Stomach smooth muscle (tissue), 2 donors: ENCODE results near the gene NAA10.

Experiments
- H3K27ac ChIP-seq: one replicate; pipeline ENCODE4 v1.7.0; 2013; ENCODE audit warnings: mild to moderate bottlenecking, low read length, inconsistent platforms
- H3K27me3 ChIP-seq, 2 donors: one replicate each; pipeline ENCODE4 v1.7.0; 2013; ENCODE audit warnings: low read length in 2 of 2; ENCODE audit not compliant: insufficient read depth in 2 of 2, control insufficient read depth in 1 of 2
- H3K36me3 ChIP-seq, 2 donors: one replicate each; pipeline ENCODE4 v1.7.0; 2013; ENCODE audit warnings: low read length in 2 of 2; ENCODE audit not compliant: control insufficient read depth in 2 of 2, insufficient read depth in 2 of 2
- H3K4me1 ChIP-seq: one replicate; pipeline ENCODE4 v1.7.0; 2013; ENCODE audit warnings: low read length; ENCODE audit not compliant: control insufficient read depth, insufficient read depth
- H3K4me3 ChIP-seq, 2 donors: one replicate each; pipeline ENCODE4 v1.7.0; 2013; ENCODE audit warnings: low read length in 2 of 2
- H3K9ac ChIP-seq, 2 donors: one replicate each; pipeline ENCODE4 v1.7.0; 2013; ENCODE audit warnings: low read length in 2 of 2, mild to moderate bottlenecking in 1 of 2
- H3K9me3 ChIP-seq, 2 donors: one replicate each; pipeline ENCODE4 v1.7.0; 2013; ENCODE audit warnings: low read length in 2 of 2; ENCODE audit not compliant: control insufficient read depth in 2 of 2
- donor health status: healthy.
- donor health status: Pancreatic carcinoma.

NAA10 gene

DNA sequence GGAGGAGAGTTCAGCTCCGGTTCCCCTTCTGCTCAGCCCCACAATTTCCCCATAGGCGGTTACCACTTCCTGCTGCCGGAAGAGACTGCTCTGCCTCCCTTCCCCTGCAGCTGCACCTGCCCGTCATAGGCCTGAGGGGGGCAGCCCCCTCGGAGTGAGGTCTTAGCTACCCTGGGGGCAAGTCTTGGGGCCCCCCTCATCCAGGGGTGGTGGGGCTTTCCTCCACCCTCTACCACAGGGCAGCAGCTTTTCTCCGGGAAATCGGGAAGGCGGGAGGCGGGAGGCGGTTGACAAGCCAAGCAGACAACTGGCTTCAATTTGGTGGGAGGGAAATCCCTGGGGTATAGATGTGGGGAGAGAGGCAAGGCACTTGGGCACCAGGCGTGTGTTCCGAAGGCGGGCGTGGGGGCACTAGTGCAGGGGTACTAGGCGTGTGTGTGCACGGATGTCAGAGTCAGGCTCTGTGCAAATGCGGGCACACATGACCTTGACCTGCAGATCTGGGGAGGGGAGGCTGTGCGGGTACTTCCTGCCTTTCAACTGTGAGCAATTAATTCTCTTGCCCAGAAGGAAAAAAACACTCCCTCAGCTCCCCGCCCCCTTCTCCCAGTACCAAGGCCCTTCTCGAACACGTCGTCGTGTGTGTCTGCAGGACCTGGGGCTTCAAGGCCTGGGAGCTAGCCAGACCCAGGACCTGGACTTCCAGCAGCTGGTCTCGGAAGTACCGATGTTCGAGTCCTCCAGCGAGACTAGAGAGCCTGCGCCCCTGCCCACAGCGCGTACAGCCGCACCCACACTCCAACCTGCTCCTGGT lies 7.8 kb downstream of the NAA10 start:
- H3K9ac ChIP-seq, result peak overlapping the region; percentile 85 to 87
- peaks cover 50% of the 10 kb centered on the region for H3K4me1 ChIP-seq

DNA sequence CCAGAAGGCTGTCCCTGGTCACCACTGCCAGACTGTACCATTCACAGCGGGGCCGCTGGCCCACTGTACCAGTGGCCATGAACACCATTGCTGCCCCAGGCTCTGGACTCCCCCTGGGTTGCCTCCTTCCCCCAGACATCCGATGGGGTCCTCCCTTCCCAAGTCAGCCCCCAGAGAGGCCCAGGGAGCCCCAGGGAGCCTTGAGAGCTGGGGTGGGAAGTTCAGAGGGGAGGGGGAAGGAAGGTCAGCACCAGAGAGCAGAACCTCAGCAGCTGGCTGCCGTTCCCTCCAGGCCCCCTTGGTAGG lies 8.3 kb downstream of the NAA10 start:
- no peaks in the 10 kb centered on the region for H3K9me3 ChIP-seq
- H3K27ac ChIP-seq, result peak overlapping the region; percentile 95
- H3K36me3 ChIP-seq, result peaks cover 4 to 8% of the 10 kb centered on the region in 2 donors
- H3K9ac ChIP-seq, result peak overlapping the region in 1 of 2 donors; percentile 29
- H3K4me1 ChIP-seq, result peaks cover 54% of the 10 kb centered on the region
- H3K4me3 ChIP-seq, result peak overlapping the region in 1 of 2 donors; percentile 79
- peaks cover 0 to 7% of the 10 kb centered on the region in 2 donors for H3K27me3 ChIP-seq

More for the DNA sequence above, 7.8 kb downstream of the NAA10 start:
- peaks cover 6 to 10% of the 10 kb centered on the region in 2 donors for H3K36me3 ChIP-seq
- peak overlapping the region; percentile 95 for H3K27ac ChIP-seq
- peaks cover 0 to 8% of the 10 kb centered on the region in 2 donors for H3K27me3 ChIP-seq
- peak overlapping the region; percentile 65 to 79 for H3K4me3 ChIP-seq
- H3K9me3 ChIP-seq, result no peaks in the 10 kb centered on the region

DNA sequence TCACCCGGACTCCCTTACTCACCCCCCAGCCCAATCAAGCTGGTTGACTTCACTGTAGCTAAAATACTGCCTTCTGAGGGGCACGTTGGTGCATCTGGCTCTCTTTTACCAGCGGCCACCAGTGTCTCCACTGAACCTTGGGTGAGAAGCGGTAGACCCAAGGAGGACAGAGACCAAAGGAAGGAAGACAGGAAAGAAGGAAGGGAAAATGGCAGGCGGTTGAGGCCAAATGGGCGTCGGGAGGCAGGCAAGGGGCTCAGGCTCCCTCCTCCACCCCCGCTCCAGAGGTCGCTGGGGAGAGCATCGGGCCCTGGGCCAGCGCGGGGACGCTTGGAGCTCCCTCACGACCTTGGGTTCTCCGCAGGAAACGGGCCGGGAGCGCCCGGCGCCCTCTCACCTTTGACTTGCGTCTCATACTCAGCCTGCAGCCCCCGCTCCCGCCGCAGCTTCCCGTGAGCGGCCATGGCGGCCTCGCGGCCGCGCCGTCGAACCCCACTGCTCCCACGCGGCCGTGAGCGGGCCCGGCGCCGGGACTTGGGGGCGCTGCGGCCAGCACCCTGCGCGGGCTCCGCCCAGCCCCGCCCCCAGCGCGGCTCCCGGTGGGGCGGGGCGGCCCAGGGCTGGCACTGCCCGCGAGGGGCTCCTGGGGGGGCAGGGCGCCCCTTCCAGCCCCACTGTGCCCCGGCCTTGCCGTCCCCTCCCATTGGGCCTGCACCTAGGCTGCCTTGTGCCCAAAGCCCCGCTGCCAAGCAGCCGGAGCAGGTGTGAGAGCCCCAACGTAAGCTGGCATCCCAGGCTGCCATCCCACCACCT lies 8.9 kb downstream of the NAA10 start, which contains the start of gene ARHGAP4:
TSS of gene ARHGAP4 (minus strand) at position 526 of the 813 bp plus-strand sequence. CDS start at position 464, 62 bp downstream.
- Histone ChIP-seq H3K27ac (peak within 1 kb of the TSS; percentile 95), H3K36me3 (peaks cover 0 to 3% of the 10 kb centered on the region in 2 donors), H3K27me3 (peaks cover 0 to 6% of the 10 kb centered on the region in 2 donors), H3K9ac (peak within 1 kb of the TSS; percentile 29 to 87), H3K4me1 (peaks cover 58% of the 10 kb centered on the region), H3K4me3 (peak within 1 kb of the TSS in 1 of 2 donors; percentile 79), H3K9me3 (no peaks in the 10 kb centered on the region)

DNA sequence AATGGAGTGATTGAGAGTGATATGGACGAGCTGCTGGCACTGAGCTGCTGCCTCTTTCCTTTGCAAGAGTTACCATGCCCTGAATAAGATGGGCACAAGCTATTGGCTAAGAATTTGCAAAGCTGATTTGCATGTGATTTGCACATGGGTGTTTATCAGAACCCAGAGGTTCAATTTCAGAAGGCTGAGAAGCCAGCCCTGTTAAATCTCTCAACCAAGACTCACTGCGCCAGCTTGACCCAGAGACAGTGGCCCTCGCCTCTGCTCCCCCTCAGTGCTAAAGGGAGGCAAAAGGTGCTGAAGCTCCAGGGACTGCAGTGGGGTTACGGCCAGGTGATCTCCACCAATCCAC lies 9.5 kb downstream of the NAA10 start:
- Histone ChIP-seq H3K4me3 (peak overlapping the region in 1 of 2 donors; percentile 54), H3K27ac (peak overlapping the region; percentile 2), H3K4me1 (peaks cover 59% of the 10 kb centered on the region), H3K36me3 (peaks cover 0 to 3% of the 10 kb centered on the region in 2 donors), H3K9ac (no peak overlapping the region), H3K9me3 (no peaks in the 10 kb centered on the region), H3K27me3 (peaks cover 0 to 6% of the 10 kb centered on the region in 2 donors)

DNA sequence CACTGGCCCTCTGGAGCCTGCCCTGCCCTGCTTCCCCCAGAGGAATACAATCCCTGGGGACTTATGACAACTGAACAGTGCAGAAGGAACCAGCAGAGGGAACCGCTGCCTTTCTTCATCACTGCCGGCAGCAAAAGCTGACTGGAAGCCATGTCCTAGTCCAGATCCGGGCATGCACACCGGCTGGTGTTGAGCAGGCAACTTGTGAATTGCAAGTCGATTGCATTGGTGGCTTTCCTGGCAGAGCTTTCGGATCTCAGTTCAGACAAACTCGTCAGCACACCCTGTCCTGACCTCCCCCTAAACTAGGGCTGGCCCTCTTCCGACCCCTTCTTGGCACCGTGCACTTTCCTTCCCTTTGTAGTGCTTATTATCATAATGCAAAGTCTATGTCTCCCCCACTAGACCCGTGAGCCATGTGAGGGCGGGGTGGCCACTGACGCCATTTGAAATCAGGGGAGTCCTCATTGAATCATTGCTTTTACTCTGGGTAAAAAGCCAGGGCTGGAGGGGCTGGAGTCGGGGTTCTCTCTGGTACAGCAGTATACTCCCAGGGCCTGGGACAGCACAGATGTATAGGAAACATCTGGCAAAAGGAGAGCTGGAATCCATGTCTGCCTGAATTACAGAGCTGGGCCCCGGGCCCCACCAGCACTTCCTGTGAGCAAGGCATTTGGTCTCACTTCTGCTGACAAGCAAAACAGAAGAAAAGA lies 10.5 kb downstream of the NAA10 start:
- H3K27me3 ChIP-seq, result peaks cover 0 to 8% of the 10 kb centered on the region in 2 donors
- H3K9ac ChIP-seq, result no peak overlapping the region
- H3K27ac ChIP-seq, result no peak overlapping the region
- peaks cover 0 to under 1% of the 10 kb centered on the region in 2 donors for H3K36me3 ChIP-seq
- no peak overlapping the region for H3K4me3 ChIP-seq
- peaks cover 53% of the 10 kb centered on the region for H3K4me1 ChIP-seq
- H3K9me3 ChIP-seq, result no peaks in the 10 kb centered on the region

DNA sequence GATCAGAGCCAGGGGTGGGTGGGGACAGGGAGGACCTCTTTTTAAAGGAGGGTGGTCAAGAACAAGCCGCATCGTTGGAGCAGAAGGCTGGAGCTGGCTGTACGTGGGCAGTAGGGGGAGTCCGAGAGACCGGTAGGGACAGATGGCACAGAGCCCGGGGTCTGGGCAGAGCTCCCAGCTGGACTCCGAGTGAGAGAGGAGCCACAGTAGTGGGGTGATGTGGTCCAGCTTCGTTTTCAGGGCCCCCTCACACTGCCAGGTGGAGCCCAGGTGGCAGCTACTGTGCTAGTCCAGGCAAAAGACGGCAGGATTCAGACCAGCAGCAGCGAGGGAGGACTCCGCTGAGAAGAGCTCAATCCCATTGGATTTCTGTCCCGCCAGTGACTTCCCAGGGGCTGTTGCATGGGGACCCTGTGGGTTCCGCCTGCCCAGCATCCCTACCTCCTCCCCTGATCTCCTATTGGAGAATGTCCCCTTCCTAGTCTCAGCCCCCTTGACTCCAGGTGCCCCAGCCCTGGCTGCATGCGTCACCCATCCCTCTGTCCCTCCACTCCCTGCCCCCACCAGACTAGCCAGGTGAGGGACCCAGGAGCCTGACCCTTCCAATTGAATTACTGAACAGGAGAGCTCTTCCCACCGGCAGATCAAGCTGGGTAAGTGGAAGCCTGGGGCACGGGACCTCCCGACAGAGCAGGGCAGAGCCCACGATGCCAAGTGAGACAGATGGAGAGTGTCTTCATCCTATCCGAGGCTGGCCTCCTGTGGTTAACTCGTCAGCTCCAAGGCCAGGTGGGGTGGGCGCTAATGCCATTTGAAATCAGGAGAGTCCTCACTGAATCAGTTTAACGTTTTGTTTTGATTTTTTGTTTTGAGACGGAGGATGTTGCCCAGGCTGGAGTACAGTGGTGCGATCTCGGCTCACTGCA lies 11.6 kb downstream of the NAA10 start:
- no peak overlapping the region for H3K9ac ChIP-seq
- no peaks in the 10 kb centered on the region for H3K9me3 ChIP-seq
- peaks cover 49% of the 10 kb centered on the region for H3K4me1 ChIP-seq
- no peaks in the 10 kb centered on the region for H3K36me3 ChIP-seq
- H3K4me3 ChIP-seq, result no peak overlapping the region
- H3K27me3 ChIP-seq, result peaks cover 0 to 8% of the 10 kb centered on the region in 2 donors
- H3K27ac ChIP-seq, result no peak overlapping the region

DNA sequence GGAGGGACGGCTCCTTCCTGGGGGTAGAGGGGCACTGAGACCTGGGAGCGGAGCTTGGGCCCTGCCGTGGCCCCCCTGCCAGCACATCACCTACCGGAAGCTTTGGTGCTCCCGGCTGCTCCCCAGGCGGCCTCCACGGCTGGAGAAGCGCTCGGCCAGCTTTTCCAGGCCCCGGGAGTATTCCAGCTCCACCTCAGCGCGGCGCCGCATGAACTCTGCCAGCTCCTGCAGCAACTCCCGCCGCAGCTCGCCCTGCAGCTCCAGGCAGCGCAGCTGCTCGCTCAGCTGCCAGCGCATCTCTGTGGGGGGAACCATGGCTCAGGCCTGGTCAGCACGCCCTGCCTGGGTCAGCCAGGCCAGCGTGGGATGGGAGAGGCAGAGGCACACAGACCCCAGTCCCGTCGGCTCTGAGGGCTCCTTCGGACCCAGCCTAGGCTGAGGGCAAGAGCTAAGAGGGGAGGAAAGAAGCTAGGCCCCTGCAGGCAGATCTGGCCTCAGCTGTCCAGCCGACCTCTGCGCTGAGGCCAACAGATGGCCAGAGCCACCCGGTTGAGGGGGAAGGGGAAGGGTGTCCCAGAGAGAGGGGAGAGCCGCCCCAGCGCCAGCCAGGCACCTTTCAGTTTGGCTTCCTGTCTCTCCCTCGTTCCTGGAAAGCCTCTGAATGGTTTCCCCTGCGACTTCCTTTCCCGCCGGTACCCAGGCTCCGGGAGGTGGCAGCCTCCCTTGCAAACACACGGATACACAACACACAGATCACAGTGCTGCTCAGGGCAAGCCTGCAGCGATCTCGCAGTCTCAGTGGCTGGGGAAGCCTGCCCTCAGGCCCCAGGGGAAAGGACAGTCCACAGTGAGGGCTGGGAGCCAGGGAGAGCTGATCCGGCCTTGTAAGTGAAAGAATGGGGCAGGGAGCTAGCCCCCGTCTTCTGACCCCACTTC lies 13.1 kb downstream of the NAA10 start:
- H3K9ac ChIP-seq, result no peak overlapping the region
- H3K36me3 ChIP-seq, result no peaks in the 10 kb centered on the region
- H3K9me3 ChIP-seq, result no peaks in the 10 kb centered on the region
- no peak overlapping the region for H3K4me3 ChIP-seq
- peaks cover 38% of the 10 kb centered on the region for H3K4me1 ChIP-seq
- H3K27ac ChIP-seq, result no peak overlapping the region
- peaks cover 0 to 8% of the 10 kb centered on the region in 2 donors for H3K27me3 ChIP-seq

DNA sequence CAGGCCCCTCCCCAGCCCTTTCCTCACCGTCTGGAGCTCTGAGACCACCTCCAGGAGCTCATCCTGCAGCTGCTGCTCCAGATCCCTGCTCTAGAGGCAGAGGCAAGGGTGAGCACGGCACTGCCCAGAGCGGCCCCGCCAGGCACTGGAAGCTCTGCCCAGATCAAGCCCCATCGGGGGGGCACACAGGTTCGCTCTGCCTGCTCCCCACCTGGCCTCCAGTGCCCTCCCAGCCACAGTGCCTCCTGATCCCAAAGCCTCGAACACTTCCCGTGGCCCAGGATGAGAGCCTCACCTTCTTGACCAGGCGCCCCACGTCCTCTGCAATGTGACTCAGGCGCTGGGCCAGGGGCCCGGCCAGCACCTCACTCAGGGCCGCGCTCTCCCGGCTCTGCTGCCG lies 13.8 kb downstream of the NAA10 start:
- Histone ChIP-seq H3K4me3 (no peak overlapping the region), H3K4me1 (peaks cover 32% of the 10 kb centered on the region), H3K36me3 (no peaks in the 10 kb centered on the region), H3K9ac (no peak overlapping the region), H3K9me3 (no peaks in the 10 kb centered on the region), H3K27ac (no peak overlapping the region), H3K27me3 (peaks cover 0 to 8% of the 10 kb centered on the region in 2 donors)

DNA sequence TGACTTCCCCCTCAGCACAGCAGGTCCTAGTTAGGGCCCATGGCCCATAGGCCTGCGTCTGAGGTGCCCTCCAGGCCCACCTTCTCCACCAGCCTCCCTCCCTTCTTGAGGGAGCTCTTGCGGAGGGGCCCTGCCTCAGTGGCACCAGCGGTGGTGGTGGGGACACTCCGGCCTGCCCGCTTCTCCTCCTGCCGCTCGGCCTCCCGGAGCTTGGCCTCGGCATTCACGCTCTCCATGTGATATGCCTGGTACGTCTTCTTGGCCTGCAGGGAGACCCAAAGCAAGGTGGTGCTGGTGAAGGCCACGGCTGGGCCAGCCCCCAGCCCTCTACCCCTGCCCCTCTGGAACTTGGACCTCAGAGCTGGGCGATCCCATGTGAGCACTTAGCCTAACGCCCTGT lies 14.3 kb downstream of the NAA10 start:
- H3K27ac ChIP-seq, result no peak overlapping the region
- H3K27me3 ChIP-seq, result peaks cover 0 to 7% of the 10 kb centered on the region in 2 donors
- no peaks in the 10 kb centered on the region for H3K9me3 ChIP-seq
- H3K9ac ChIP-seq, result no peak overlapping the region
- no peaks in the 10 kb centered on the region for H3K36me3 ChIP-seq
- peaks cover 28% of the 10 kb centered on the region for H3K4me1 ChIP-seq
- H3K4me3 ChIP-seq, result no peak overlapping the region
